PC-9 (cell line): ENCODE measurements around the gene TTLL7. TPM values are rescaled to one million over a fixed set of nuclear protein-coding genes. Genes with fewer than 3 reads are reported as not detected.
A peak's percentile ranks its signal among the peaks of the same experiment; 100 is the strongest.

ENCODE experiments used
- BruUV-seq: library from RNA; stranded (reverse); fragments of 400-500 nt; replicated peaks from 2 replicates; lab custom pipeline; 2021; lab: Mats Ljungman, UMichigan
- CTCF ChIA-PET: fragments of 300-600 bp; sonication (Branson Sonifier 250); formaldehyde crosslinking; loops from one replicate; lab custom pipeline; 2022; ENCODE audit warnings: antibody characterized with exemption; lab: Charles Lee
- POLR2A ChIA-PET: fragments of 300-600 bp; sonication (Branson Sonifier 250); formaldehyde crosslinking; loops from one replicate; lab custom pipeline; 2022; ENCODE audit warnings: antibody characterized with exemption; ENCODE audit not compliant: unreplicated experiment; lab: Charles Lee
- DNase-seq, 2 experiments: peaks; one replicate each; pipeline versions ENCODE4 v3.0.0 to v3.0.0-alpha.2; 2015 to 2022; ENCODE audit warnings: mixed read lengths in 1 of 2
- H2AFZ ChIP-seq: fragments of 200-600 bp; sonication (generic); 2 replicates; pipeline ENCODE4 v1.8.1; 2017; ENCODE audit warnings: antibody characterized with exemption
- H3F3A ChIP-seq: fragments of 200-600 bp; sonication (generic); 2 replicates; pipeline ENCODE4 v1.8.1; 2017; ENCODE audit warnings: antibody characterized with exemption, mild to moderate bottlenecking, low read depth; ENCODE audit not compliant: insufficient read depth
- H3K27ac ChIP-seq: fragments of 200-600 bp; sonication (generic); 2 replicates; pipeline ENCODE4 v1.6.1; 2016; ENCODE audit warnings: mixed run types
- H3K27me3 ChIP-seq: fragments of 200-600 bp; sonication (generic); 2 replicates; pipeline ENCODE4 v1.6.1; 2016; ENCODE audit warnings: low read depth, mixed run types; ENCODE audit not compliant: insufficient read depth
- H3K36me3 ChIP-seq: fragments of 200-600 bp; sonication (generic); 2 replicates; pipeline ENCODE4 v1.6.1; 2016; ENCODE audit warnings: low read depth, mixed run types
- H3K4me1 ChIP-seq: fragments of 200-600 bp; sonication (generic); replicated peaks from 2 replicates; pipeline ENCODE4 v1.6.1; 2016; ENCODE audit warnings: mixed run types; ENCODE audit not compliant: insufficient read depth
- H3K4me2 ChIP-seq: fragments of 200-600 bp; sonication (generic); 2 replicates; pipeline ENCODE4 v1.6.1; 2017; ENCODE audit warnings: mixed run types
- H3K4me3 ChIP-seq: fragments of 200-600 bp; sonication (generic); 2 replicates; pipeline ENCODE4 v1.6.1; 2016; ENCODE audit warnings: mixed run types
- H3K79me2 ChIP-seq: fragments of 200-600 bp; sonication (generic); 2 replicates; pipeline ENCODE4 v1.6.1; 2017; ENCODE audit warnings: low read depth, mixed run types
- H3K9me2 ChIP-seq: fragments of 200-600 bp; sonication (generic); 2 replicates; pipeline ENCODE4 v1.8.1; 2017; ENCODE audit warnings: mild to moderate bottlenecking; ENCODE audit not compliant: insufficient read depth
- H3K9me3 ChIP-seq: fragments of 200-600 bp; sonication (generic); 2 replicates; pipeline ENCODE4 v1.8.1; 2016; ENCODE audit warnings: low read depth; ENCODE audit not compliant: insufficient read depth
- H4K20me1 ChIP-seq: fragments of 200-600 bp; sonication (generic); 2 replicates; pipeline ENCODE4 v1.8.1; 2017; ENCODE audit not compliant: insufficient read depth
- EZH2 ChIP-seq: fragments of 200-600 bp; sonication (generic); IDR thresholded peaks from 2 replicates; pipeline ENCODE4 v1.8.0; 2017; ENCODE audit warnings: antibody characterized with exemption, low read depth
- intact Hi-C: fragments of 100-400 bp; cut with micrococcal nuclease; formaldehyde crosslinking; loops from one replicate; pipeline ENCODE4 v1.10.0; 2022; ENCODE audit not compliant: unreplicated experiment
- total RNA-seq: library from RNA; stranded (reverse); gene quantifications from 2 replicates; pipeline ENCODE4 v1.2.3, GENCODE V29; 2021
- TF ChIP-seq, protein P1 (sequence below): fragments of 200-600 bp; sonication (generic); conservative IDR thresholded peaks from 2 replicates; pipeline ENCODE4 v1.6.1; 2017; ENCODE audit warnings: mixed run types, antibody characterized with exemption, mild to moderate bottlenecking, moderate library complexity

Gene TTLL7
- total RNA-seq, 1 experiment from 2014 or later, result 4.1 TPM

DNA sequence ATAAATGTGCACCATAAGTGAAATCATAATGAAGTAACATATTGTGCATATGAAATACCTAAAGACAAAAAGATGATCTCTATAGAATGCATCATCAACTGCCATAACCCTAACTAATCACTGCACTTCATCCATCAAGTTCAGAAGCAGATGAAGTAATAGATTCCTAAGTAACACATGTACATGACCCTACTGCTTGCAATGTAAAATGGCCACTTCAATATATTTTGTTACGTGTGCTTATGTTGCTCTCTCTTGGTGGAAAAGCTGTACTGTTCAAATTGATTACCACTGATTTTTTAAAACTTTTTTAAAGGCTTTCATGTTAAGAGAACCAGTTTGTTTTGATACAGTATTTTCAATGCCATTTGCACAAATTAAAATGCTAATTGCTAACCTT is 141.8 kb downstream of the TTLL7 start:
- Histone ChIP-seq H3K4me3 (no peak overlapping the region), H3K79me2 (no peaks in the 10 kb centered on the region), H3K27ac (no peak overlapping the region), H3K27me3 (no peaks in the 10 kb centered on the region), H3K4me1 (no peaks in the 10 kb centered on the region; the same call in 1 of the 2 replicates), H3K4me2 (no peak overlapping the region), H3K36me3 (no peaks in the 10 kb centered on the region), H3K9me2 (no peaks in the 10 kb centered on the region), H3F3A (no peaks in the 10 kb centered on the region), H2AFZ (no peak overlapping the region), H4K20me1 (no peaks in the 10 kb centered on the region), H3K9me3 (0 out of 2 replicates have a peak, but pooled peaks cover 3% of the 10 kb centered on the region)
- no TSS peak for BruUV-seq
- intact Hi-C loops, result loop anchor here (10.0 kb wide), 1 partner anchor 1842 kb away; no protein-coding TSS in a partner anchor
- ChIA-PET POLR2A (no interaction called here), CTCF (no interaction called here)
- DNase-seq, result no peak
- no peak for TF ChIP-seq EZH2
- TF ChIP-seq, protein P1, sequence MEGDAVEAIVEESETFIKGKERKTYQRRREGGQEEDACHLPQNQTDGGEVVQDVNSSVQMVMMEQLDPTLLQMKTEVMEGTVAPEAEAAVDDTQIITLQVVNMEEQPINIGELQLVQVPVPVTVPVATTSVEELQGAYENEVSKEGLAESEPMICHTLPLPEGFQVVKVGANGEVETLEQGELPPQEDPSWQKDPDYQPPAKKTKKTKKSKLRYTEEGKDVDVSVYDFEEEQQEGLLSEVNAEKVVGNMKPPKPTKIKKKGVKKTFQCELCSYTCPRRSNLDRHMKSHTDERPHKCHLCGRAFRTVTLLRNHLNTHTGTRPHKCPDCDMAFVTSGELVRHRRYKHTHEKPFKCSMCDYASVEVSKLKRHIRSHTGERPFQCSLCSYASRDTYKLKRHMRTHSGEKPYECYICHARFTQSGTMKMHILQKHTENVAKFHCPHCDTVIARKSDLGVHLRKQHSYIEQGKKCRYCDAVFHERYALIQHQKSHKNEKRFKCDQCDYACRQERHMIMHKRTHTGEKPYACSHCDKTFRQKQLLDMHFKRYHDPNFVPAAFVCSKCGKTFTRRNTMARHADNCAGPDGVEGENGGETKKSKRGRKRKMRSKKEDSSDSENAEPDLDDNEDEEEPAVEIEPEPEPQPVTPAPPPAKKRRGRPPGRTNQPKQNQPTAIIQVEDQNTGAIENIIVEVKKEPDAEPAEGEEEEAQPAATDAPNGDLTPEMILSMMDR, result peak; percentile 47

DNA sequence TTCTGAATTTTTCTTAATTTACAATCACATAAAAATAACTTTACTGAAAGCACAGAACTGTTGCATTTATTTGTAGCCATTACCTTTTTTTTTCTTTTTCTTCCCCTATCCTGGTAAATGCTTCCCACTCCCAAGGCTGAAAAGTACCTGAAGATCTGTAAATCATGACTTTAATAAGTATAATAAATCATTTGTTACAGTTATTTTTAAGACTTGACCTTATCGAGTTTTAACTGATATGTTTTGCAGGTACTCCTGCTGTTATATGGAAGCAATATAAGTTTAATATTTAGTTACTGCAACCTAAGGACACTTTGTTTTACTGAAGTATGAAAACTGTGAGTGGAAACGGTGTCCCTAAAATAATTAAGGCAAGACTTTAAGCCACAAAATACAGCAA is 142.6 kb downstream of the TTLL7 start:
- intact Hi-C loops, result loop anchor here (10.0 kb wide), 1 partner anchor 1842 kb away; no protein-coding TSS in a partner anchor
- Histone ChIP-seq H3K79me2 (no peaks in the 10 kb centered on the region), H3K4me1 (no peaks in the 10 kb centered on the region; the same call in 1 of the 2 replicates), H3K9me2 (no peaks in the 10 kb centered on the region), H2AFZ (no peak overlapping the region), H3K27ac (no peak overlapping the region), H3K27me3 (no peaks in the 10 kb centered on the region), H4K20me1 (no peaks in the 10 kb centered on the region), H3K4me3 (no peak overlapping the region), H3K4me2 (no peak overlapping the region), H3F3A (no peaks in the 10 kb centered on the region), H3K36me3 (no peaks in the 10 kb centered on the region), H3K9me3 (0 out of 2 replicates have a peak, but pooled peaks cover 3% of the 10 kb centered on the region)
- POLR2A ChIA-PET, result no interaction called here
- DNase-seq, result no peak
- TF ChIP-seq EZH2, result no peak
- TF ChIP-seq, protein P1, result no peak
- CTCF ChIA-PET, result no interaction called here
- no TSS peak for BruUV-seq

DNA sequence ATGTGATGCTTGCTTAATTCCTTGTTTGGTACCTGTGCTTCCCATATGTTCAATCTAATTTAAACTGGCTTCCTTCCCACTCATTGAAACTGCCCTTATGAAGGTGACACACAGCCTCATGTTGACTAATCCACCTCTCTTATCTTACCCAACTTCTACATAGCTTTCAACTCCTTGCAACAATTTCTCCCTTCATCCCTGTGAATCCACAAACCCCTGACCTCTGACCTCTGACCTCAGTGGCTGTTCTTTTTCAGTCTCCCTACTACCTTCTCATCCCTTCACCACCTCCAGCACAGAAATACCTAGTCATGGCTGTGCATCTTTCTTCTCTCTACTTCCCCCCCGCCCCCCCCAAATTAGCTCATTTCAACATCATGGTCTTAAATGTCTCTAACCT is 144.5 kb downstream of the TTLL7 start:
- no peak for DNase-seq
- intact Hi-C loops, result loop anchor here (10.0 kb wide), 1 partner anchor 1840 kb away; no protein-coding TSS in a partner anchor
- no TSS peak for BruUV-seq
- no peaks in the 10 kb centered on the region for H3K79me2 ChIP-seq
- no peak overlapping the region for H2AFZ ChIP-seq
- H3K4me1 ChIP-seq, result no peaks in the 10 kb centered on the region
- ChIA-PET POLR2A (no interaction called here), CTCF (no interaction called here)
- no peak overlapping the region for H3K4me3 ChIP-seq
- H4K20me1 ChIP-seq, result no peaks in the 10 kb centered on the region
- no peaks in the 10 kb centered on the region for H3K9me3 ChIP-seq
- H3K4me2 ChIP-seq, result no peak overlapping the region
- H3F3A ChIP-seq, result no peaks in the 10 kb centered on the region
- H3K27ac ChIP-seq, result no peak overlapping the region
- no peaks in the 10 kb centered on the region for H3K9me2 ChIP-seq
- no peaks in the 10 kb centered on the region for H3K36me3 ChIP-seq
- TF ChIP-seq, protein P1, result no peak
- TF ChIP-seq EZH2, result no peak
- H3K27me3 ChIP-seq, result no peaks in the 10 kb centered on the region
